Hypothalamus (tissue), 51 donors: ENCODE measurements around the gene METTL22.
A peak's percentile ranks its signal among the peaks of the same experiment; 100 is the strongest.

ENCODE experiments used
- DNase-seq, 51 donors: peaks; one replicate each; lab custom pipeline; 2025; lab: John Stamatoyannopoulos, UW

Gene METTL22

GRCh38 chr16:8686031-8686621 is 64.6 kb downstream of the METTL22 start:
- peak in 37 of 51 donors; percentile 2 to 78 (median 33) for DNase-seq

GRCh38 chr16:8686879-8687278 is 65.4 kb downstream of the METTL22 start:
- no peak for DNase-seq

GRCh38 chr16:8689686-8690085 is 68.2 kb downstream of the METTL22 start:
- DNase-seq: no peak

- no peak for DNase-seq
Observed at GRCh38 chr16:8691728-8692127, 70.2 kb downstream of the METTL22 start.

- DNase-seq: no peak
Observed at GRCh38 chr16:8694795-8695728, 73.6 kb downstream of the METTL22 start.

GRCh38 chr16:8696880-8697279 is 75.4 kb downstream of the METTL22 start:
- no peak for DNase-seq

- DNase-seq: no peak
Observed at GRCh38 chr16:8697965-8698364, 76.5 kb downstream of the METTL22 start.
